Natural killer cell (primary cell): ENCODE results near the gene IQSEC1. TPM values are rescaled to one million over a fixed set of nuclear protein-coding genes. Genes with fewer than 3 reads are reported as not detected.

Source experiments
- ATAC-seq, 3 donors: fragments of 150-1000 bp in 2 of 3; fragments of 200-7000 bp in 1 of 3; cut with Tn5 transposase; 1 replicate in 1 of 3; 2 replicates in 2 of 3; pipeline ENCODE4 v1.10.0; 2021; ENCODE audit warnings: mild to moderate bottlenecking in 2 of 3, moderate library complexity in 2 of 3
- DNase-seq, 2 donors: peaks; one replicate each; pipeline versions ENCODE4 v3.0.0 to v3.0.0-alpha.2; 2013 to 2021; ENCODE audit warnings: mixed read lengths in 1 of 2
- H3K27ac ChIP-seq: one replicate; pipeline ENCODE4 v1.5.1; 2013; ENCODE audit warnings: mild to moderate bottlenecking, low read length
- H3K27me3 ChIP-seq: one replicate; pipeline ENCODE4 v1.6.1; 2013; ENCODE audit warnings: low read length; ENCODE audit not compliant: control insufficient read depth, insufficient read depth
- H3K36me3 ChIP-seq: one replicate; pipeline ENCODE4 v1.6.1; 2013; ENCODE audit warnings: low read length; ENCODE audit not compliant: control insufficient read depth, insufficient read depth
- H3K4me1 ChIP-seq: one replicate; pipeline ENCODE4 v1.6.1; 2013; ENCODE audit warnings: low read length; ENCODE audit not compliant: control insufficient read depth, insufficient read depth
- H3K4me3 ChIP-seq: one replicate; pipeline ENCODE4 v1.5.1; 2013; ENCODE audit warnings: low read length
- H3K9me3 ChIP-seq: one replicate; pipeline ENCODE4 v1.6.1; 2013; ENCODE audit warnings: low read length; ENCODE audit not compliant: control insufficient read depth, insufficient read depth
- H3K27ac Mint-ChIP-seq, 2 donors: one replicate each; pipeline ENCODE4 v1.8.0; 2022; ENCODE audit warnings: mild to moderate bottlenecking in 2 of 2, mixed read lengths in 2 of 2, moderate library complexity in 1 of 2
- H3K27me3 Mint-ChIP-seq, 2 donors: one replicate each; pipeline ENCODE4 v1.8.0; 2022; ENCODE audit warnings: low read depth in 2 of 2, mixed read lengths in 2 of 2
- H3K36me3 Mint-ChIP-seq: one replicate; pipeline ENCODE4 v1.8.0; 2022; ENCODE audit warnings: mixed read lengths
- H3K4me1 Mint-ChIP-seq, 2 donors: one replicate each; pipeline ENCODE4 v1.8.0; 2022; ENCODE audit warnings: mixed read lengths in 2 of 2
- H3K4me3 Mint-ChIP-seq: one replicate; pipeline ENCODE4 v1.8.0; 2022; ENCODE audit warnings: mild to moderate bottlenecking, moderate library complexity, mixed read lengths
- H3K9me3 Mint-ChIP-seq, 2 donors: one replicate each; pipeline ENCODE4 v1.8.0; 2022; ENCODE audit warnings: mixed read lengths in 2 of 2
- WGBS: methylation state at CpG from one replicate; pipeline ENCODE4 v1.1.7; 2013; ENCODE audit warnings: missing lambda C conversion rate; ENCODE audit not compliant: insufficient coverage; 5-methylcytosine and 5-hydroxymethylcytosine counted together
- intact Hi-C: fragments of 100-400 bp; cut with micrococcal nuclease; formaldehyde crosslinking; loops from one replicate; pipeline ENCODE4 v1.14.2; 2022
- total RNA-seq, 4 donors: library from RNA; stranded (reverse); fragments of 120-200 nt in 1 of 4; gene quantifications; one replicate each; pipeline versions ENCODE4 v1.2.3 to v1.2.4, GENCODE V29; 2013 to 2022
- TF ChIP-seq, protein P1 (sequence below): fragments of 200-600 bp; IDR thresholded peaks from one replicate; pipeline ENCODE4 v1.8.0; 2022; ENCODE audit warnings: antibody characterized with exemption

The IQSEC1 gene
- total RNA-seq, 3 donors from 2014 or later (not counting 1 experiment from before 2014, with no cell fraction given): 124 to 189 (median 138) TPM

DNA sequence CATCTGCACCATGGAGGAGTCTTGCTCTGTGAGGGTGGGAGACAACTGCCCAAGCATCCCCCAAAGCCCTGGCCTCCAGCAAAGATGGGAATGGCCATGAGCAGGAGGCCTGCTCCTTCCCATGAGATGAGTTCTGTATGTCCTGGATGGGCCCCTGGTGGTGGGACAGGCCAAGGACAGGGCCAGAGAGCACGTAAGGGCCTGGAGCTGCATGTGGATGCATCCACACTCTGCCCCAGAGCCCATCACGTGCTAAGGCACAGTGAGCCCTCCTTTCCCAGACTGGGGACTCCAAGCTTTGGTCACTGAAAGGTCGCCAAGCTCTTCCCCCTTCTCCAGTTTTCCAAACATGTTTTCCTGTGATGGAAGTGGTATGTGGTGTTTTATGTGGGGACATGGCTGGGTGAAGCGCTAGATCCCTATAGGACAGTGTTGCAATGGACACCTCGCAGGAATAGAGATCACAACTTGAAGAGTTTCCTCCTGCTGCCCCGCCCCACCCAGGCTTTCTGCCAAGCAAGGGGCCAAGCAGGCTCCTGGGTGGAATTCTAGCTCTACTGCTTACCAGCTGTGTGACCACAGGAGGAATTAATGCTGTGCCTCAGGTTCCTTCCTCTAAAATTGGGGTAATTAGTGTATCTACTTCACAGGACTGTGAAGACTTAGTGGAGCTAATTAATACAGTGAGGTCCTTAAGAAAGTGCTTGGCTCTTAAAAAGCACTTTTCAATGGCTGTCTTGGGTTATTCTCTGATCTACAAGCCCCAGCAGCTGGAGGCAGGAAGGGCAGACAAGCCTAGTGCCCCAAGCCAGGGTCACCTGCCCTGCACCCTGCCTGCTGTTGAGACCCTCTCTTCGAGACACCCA lies 125.5 kb downstream of the IQSEC1 start:
- ATAC-seq: no peak
- H3K36me3 ChIP-seq: no peaks in the 10 kb centered on the region
- H3K9me3 Mint-ChIP-seq: no peaks in the 10 kb centered on the region
- intact Hi-C loops: loop anchor here (10.0 kb wide), 1 partner anchor 47 kb away; no protein-coding TSS in a partner anchor
- H3K27me3 Mint-ChIP-seq: no peaks in the 10 kb centered on the region
- TF ChIP-seq, protein P1, sequence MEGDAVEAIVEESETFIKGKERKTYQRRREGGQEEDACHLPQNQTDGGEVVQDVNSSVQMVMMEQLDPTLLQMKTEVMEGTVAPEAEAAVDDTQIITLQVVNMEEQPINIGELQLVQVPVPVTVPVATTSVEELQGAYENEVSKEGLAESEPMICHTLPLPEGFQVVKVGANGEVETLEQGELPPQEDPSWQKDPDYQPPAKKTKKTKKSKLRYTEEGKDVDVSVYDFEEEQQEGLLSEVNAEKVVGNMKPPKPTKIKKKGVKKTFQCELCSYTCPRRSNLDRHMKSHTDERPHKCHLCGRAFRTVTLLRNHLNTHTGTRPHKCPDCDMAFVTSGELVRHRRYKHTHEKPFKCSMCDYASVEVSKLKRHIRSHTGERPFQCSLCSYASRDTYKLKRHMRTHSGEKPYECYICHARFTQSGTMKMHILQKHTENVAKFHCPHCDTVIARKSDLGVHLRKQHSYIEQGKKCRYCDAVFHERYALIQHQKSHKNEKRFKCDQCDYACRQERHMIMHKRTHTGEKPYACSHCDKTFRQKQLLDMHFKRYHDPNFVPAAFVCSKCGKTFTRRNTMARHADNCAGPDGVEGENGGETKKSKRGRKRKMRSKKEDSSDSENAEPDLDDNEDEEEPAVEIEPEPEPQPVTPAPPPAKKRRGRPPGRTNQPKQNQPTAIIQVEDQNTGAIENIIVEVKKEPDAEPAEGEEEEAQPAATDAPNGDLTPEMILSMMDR: no peak
- H3K36me3 Mint-ChIP-seq: no peaks in the 10 kb centered on the region
- no peak for DNase-seq
- H3K27me3 ChIP-seq: no peaks in the 10 kb centered on the region
- peaks cover 55 to 72% of the 10 kb centered on the region in 2 donors for H3K4me1 Mint-ChIP-seq
- H3K9me3 ChIP-seq: no peaks in the 10 kb centered on the region
- no peak overlapping the region for H3K4me3 ChIP-seq
- peak overlapping the region; percentile 48 to 81 for H3K27ac Mint-ChIP-seq
- H3K4me1 ChIP-seq: peaks cover 77% of the 10 kb centered on the region
- H3K27ac ChIP-seq: no peak overlapping the region
- 83% methylated on average over 6 of the region's 7 CpGs for WGBS
- peak overlapping the region; percentile 77 for H3K4me3 Mint-ChIP-seq

DNA sequence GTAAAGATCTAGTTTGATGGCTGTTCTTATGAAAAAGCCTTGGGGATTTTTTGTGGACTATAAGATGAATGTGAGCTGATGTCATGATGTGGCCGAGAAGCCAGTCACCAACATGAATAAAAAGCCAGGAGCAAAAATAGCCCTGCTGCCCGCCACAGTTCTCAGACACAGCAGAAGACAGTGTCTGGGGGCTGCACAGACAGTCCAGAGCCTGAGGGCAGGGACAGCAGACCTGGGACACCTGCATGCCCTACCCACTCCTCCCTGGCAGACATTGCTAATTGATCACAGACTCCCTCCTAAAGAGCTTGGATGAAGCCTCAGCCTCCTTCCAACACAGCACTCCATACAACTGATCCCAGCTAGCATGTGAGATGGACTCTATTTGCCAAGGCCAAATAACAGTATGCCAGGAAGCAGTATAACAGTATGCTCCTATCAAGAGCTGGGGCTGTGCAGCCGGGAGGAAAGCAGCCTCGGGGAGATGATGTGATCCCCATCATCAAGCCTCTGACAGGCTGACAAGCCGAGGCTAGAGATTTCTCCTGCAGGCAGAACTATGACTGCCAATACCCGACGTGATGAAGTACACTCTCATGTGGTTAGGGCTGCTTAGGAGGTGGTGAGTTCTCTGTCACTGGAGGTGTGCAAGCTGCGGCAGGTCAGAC lies 126.4 kb downstream of the IQSEC1 start:
- Mint-ChIP-seq H3K9me3 (no peaks in the 10 kb centered on the region), H3K27ac (peak overlapping the region; percentile 29 to 81), H3K4me3 (peak overlapping the region; percentile 77), H3K36me3 (no peaks in the 10 kb centered on the region), H3K27me3 (no peaks in the 10 kb centered on the region), H3K4me1 (peaks cover 55 to 67% of the 10 kb centered on the region in 2 donors)
- Histone ChIP-seq H3K4me3 (no peak overlapping the region), H3K27ac (no peak overlapping the region), H3K36me3 (peaks cover 5% of the 10 kb centered on the region), H3K4me1 (peaks cover 68% of the 10 kb centered on the region), H3K27me3 (no peaks in the 10 kb centered on the region), H3K9me3 (no peaks in the 10 kb centered on the region)
- TF ChIP-seq, protein P1: no peak
- no peak for DNase-seq
- intact Hi-C loops: loop anchor here (10.0 kb wide), 1 partner anchor 48 kb away; no protein-coding TSS in a partner anchor
- 67% methylated on average over 8 of the region's 8 CpGs for WGBS
- no peak for ATAC-seq

DNA sequence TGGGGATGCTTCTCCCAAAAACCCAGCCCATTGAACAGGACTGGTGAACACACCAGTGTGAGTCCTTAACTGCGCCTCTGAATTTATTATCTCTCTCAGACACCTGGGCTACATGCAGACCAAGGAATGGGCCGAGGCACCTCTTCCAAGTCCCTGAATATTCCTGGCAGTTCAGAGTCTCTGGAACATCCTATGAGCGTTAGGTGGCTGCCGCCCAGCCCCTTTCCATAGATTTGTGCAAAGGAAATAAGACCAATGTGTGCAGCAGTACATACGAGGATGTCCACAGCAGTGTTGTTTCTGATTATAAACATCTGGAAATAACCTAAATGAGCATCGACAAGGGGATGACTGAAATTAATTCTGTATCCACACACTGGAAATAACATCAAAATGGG lies 127.0 kb downstream of the IQSEC1 start:
- peaks cover 10% of the 10 kb centered on the region for H3K36me3 ChIP-seq
- Mint-ChIP-seq H3K4me3 (peak overlapping the region; percentile 51), H3K27me3 (no peaks in the 10 kb centered on the region), H3K9me3 (no peaks in the 10 kb centered on the region), H3K36me3 (no peaks in the 10 kb centered on the region), H3K27ac (peak overlapping the region in 1 of 2 donors; percentile 81), H3K4me1 (peaks cover 55 to 61% of the 10 kb centered on the region in 2 donors)
- TF ChIP-seq, protein P1: no peak
- H3K27me3 ChIP-seq: no peaks in the 10 kb centered on the region
- peaks cover 62% of the 10 kb centered on the region for H3K4me1 ChIP-seq
- DNase-seq (no peak), ATAC-seq (no peak)
- no peaks in the 10 kb centered on the region for H3K9me3 ChIP-seq
- H3K4me3 ChIP-seq: no peak overlapping the region
- 89% methylated on average over 6 of the region's 6 CpGs for WGBS
- no peak overlapping the region for H3K27ac ChIP-seq
- intact Hi-C loops: loop anchor here (10.0 kb wide), 1 partner anchor 49 kb away; no protein-coding TSS in a partner anchor
